SK-N-MC (cell line): Measurements from ENCODE around the gene FAM120A.
A peak's percentile ranks its signal among the peaks of the same experiment; 100 is the strongest.

Experiments used
- DNase-seq: peaks from one replicate; pipeline ENCODE4 v3.0.0-alpha.2; 2011; ENCODE audit warnings: low read depth, low spot score
- H3K27ac ChIP-seq: fragments of 200-600 bp; sonication (generic); 2 replicates; pipeline ENCODE4 v1.5.1; 2016; ENCODE audit warnings: mixed run types
- H3K36me3 ChIP-seq: fragments of 200-600 bp; sonication (generic); 2 replicates; pipeline ENCODE4 v1.6.1; 2017; ENCODE audit warnings: antibody characterized with exemption, low read length, mixed read lengths; ENCODE audit not compliant: insufficient read depth
- H3K4me3 ChIP-seq: fragments of 200-600 bp; sonication (generic); 2 replicates; pipeline ENCODE4 v1.5.1; 2016
- H3K9ac ChIP-seq: fragments of 200-600 bp; sonication (generic); 2 replicates; pipeline ENCODE4 v1.8.0; 2017; ENCODE audit warnings: mixed run types, mixed read lengths; ENCODE audit not compliant: insufficient read length
- H3K9me3 ChIP-seq: fragments of 200-600 bp; sonication (generic); 2 replicates; pipeline ENCODE4 v1.6.1; 2017; ENCODE audit warnings: low read depth, mild to moderate bottlenecking, antibody characterized with exemption, low read length, moderate library complexity, mixed read lengths
- EZH2 ChIP-seq: fragments of 200-600 bp; sonication (generic); IDR thresholded peaks from one replicate; pipeline ENCODE4 v1.6.1; 2017; ENCODE audit warnings: antibody characterized with exemption
- FOXP2 ChIP-seq: optimal IDR thresholded peaks from 2 replicates; pipeline ENCODE3; 2011; ENCODE audit warnings: mild to moderate bottlenecking, moderate library complexity; ENCODE audit not compliant: insufficient read depth; ENCODE audit errors: extremely low read length, control extremely low read depth
- POLR2AphosphoS5 ChIP-seq: IDR thresholded peaks from 2 replicates; pipeline ENCODE4 v1.6.1; 2012; ENCODE audit warnings: mild to moderate bottlenecking, low read depth, low read length, borderline replicate concordance

Gene FAM120A

DNA sequence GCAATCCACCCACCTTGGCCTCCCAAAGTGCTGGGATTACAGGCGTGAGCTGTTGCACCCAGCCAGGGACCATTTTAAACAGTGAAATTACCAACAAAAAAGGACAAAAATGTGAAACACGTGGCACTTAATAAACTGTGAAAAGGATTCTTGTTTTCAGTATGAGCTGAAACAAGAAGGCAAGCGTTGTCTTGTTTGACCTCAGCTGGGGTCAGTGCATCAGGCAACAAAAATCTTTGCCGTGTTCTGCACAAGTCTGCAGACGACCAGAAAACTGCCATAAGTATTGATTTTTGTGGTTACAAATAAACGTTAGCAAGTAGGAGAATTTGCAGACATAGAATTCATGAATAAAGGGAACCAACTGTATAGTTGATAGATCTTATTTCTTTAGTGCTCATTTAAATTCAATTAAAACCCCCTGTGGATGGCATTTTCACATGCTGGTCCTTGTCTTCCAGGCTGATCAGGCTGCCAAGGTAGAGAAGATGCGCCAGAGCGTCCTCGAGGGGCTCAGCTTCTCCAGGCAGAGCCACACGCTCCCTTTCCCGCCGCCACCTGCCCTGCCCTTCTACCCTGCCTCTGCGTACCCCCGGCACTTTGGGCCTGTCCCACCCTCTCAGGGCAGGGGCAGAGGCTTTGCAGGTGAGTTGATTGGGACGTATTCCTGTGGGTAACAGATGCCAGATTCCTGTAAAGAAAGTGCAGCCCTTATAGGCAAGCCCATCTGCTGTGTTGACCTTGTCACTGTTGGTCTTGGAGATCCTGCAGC is 106.1 kb downstream of the FAM120A start:
- H3K9ac ChIP-seq: no peak overlapping the region

GRCh38 chr9:93558503-93558902 is 107.0 kb downstream of the FAM120A start:
- peaks cover 57% of the 10 kb centered on the region for H3K36me3 ChIP-seq
- H3K9me3 ChIP-seq: no peaks in the 10 kb centered on the region
- no peak overlapping the region for H3K27ac ChIP-seq
- TF ChIP-seq EZH2: no peak
- TF ChIP-seq FOXP2: no peak
- no peak for TF ChIP-seq POLR2AphosphoS5
- no peak for DNase-seq
- H3K9ac ChIP-seq: no peak overlapping the region
- H3K4me3 ChIP-seq: no peak overlapping the region

More for the DNA sequence above, 106.1 kb downstream of the FAM120A start:
- H3K36me3 ChIP-seq: peaks cover 54% of the 10 kb centered on the region
- DNase-seq: no peak
- TF ChIP-seq FOXP2 (no peak), POLR2AphosphoS5 (no peak), EZH2 (no peak)
- H3K9me3 ChIP-seq: no peaks in the 10 kb centered on the region
- H3K27ac ChIP-seq: no peak overlapping the region
- H3K4me3 ChIP-seq: no peak overlapping the region

DNA sequence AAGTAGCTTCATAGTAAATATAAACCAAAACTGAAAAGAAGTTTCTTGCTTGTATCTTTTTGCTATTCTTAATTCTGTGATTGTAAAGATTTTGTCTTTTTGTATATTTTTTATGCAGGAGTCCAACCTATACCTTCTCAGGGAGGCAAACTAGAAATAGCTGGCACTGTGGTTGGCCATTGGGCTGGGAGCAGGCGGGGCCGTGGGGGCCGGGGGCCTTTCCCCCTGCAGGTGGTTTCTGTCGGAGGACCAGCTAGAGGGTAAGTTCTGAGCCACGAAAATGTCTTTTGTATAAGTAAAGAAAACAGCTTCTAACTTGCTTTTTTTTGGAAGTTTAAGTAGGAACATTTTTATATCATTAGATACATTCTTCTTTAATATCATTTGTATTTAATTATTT is 109.5 kb downstream of the FAM120A start:
- no peak overlapping the region for H3K4me3 ChIP-seq
- TF ChIP-seq FOXP2 (no peak), EZH2 (no peak), POLR2AphosphoS5 (no peak)
- H3K36me3 ChIP-seq: peaks cover 57% of the 10 kb centered on the region
- DNase-seq: no peak
- H3K9me3 ChIP-seq: no peaks in the 10 kb centered on the region
- no peak overlapping the region; the same call in 1 of the 2 replicates for H3K27ac ChIP-seq
- H3K9ac ChIP-seq: no peak overlapping the region

GRCh38 chr9:93562157-93562556 is 110.7 kb downstream of the FAM120A start:
- TF ChIP-seq FOXP2: no peak
- TF ChIP-seq POLR2AphosphoS5: no peak
- TF ChIP-seq EZH2: no peak
- peaks cover 48% of the 10 kb centered on the region for H3K36me3 ChIP-seq
- H3K9me3 ChIP-seq: no peaks in the 10 kb centered on the region
- DNase-seq: no peak
- H3K27ac ChIP-seq: no peak overlapping the region
- no peak overlapping the region for H3K9ac ChIP-seq
- H3K4me3 ChIP-seq: no peak overlapping the region

- no peaks in the 10 kb centered on the region for H3K9me3 ChIP-seq
- peaks cover 27% of the 10 kb centered on the region for H3K36me3 ChIP-seq
- H3K9ac ChIP-seq: no peak overlapping the region
- no peak overlapping the region; the same call in 1 of the 2 replicates for H3K27ac ChIP-seq
- no peak for TF ChIP-seq POLR2AphosphoS5
- TF ChIP-seq EZH2: no peak
- TF ChIP-seq FOXP2: no peak
- no peak overlapping the region for H3K4me3 ChIP-seq
- DNase-seq: no peak
Observed at GRCh38 chr9:93565089-93565488, 113.6 kb downstream of the FAM120A start.

- Histone ChIP-seq H3K27ac (peak overlapping the region; percentile 91), H3K9me3 (peaks cover 5% of the 10 kb centered on the region; the same call in 1 of the 2 replicates), H3K4me3 (peak overlapping the region; percentile 89), H3K36me3 (peaks cover 18% of the 10 kb centered on the region), H3K9ac (peak overlapping the region; percentile 99)
- TF ChIP-seq FOXP2: peak; percentile 78
- peak; percentile 95 for TF ChIP-seq POLR2AphosphoS5
- TF ChIP-seq EZH2: no peak
- peak; percentile 50 for DNase-seq
Observed at GRCh38 chr9:93566408-93567270, 115.2 kb downstream of the FAM120A start.

DNA sequence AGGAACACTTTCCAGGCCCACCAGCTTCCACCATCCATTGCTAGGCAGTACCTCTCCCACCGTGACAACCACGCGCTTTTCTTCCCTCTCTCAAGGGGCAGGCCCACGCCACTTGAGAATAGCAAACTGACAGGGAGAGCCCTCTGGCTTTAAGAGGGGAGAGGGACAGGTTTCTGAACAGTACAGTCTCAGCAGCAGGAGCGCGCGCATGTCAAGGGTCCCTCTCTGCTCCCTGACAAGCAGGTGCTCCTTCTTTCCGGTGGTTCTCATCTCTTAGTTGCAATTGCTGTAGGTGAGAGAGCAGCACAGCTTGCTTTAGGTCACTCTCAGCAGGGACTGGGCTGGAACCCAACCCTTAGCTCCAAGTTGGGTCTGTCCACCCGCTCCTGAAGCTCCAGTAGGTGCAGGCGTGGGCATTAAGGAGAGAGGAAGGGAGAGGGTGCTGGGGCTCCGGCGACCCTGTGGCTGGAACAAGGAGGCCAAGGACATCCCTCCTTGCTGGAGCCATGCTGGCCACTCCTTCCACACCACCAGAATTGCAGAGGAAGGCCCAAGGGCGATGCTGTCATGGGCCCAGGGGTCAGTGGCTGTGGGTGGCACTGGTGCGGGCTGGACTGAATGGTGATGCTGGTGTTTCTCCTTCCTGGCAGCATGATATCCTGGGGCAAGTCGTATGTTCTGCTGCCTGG is 115.9 kb downstream of the FAM120A start:
- peak overlapping the region; percentile 99 for H3K9ac ChIP-seq
- peak overlapping the region; percentile 91 for H3K27ac ChIP-seq

More for the DNA sequence above, 115.9 kb downstream of the FAM120A start:
- no peak for DNase-seq
- Histone ChIP-seq H3K4me3 (peak overlapping the region; percentile 89), H3K9me3 (peaks cover 5% of the 10 kb centered on the region; the same call in 1 of the 2 replicates), H3K36me3 (peaks cover 10% of the 10 kb centered on the region; the same call in 1 of the 2 replicates)
- TF ChIP-seq FOXP2: no peak
- TF ChIP-seq EZH2: no peak
